WTC11 (cell line): Measurements from ENCODE around the gene B4GALT4.

Experiments
- CBFB ChIP-seq: sonication (generic); formaldehyde crosslinking; IDR thresholded peaks from 2 replicates; pipeline ENCODE4 v1.8.1; 2022; ENCODE audit warnings: mild to moderate bottlenecking, low read depth, missing genetic modification reagents
- ZBTB21 ChIP-seq: sonication (generic); formaldehyde crosslinking; IDR thresholded peaks from 2 replicates; pipeline ENCODE4 v1.8.1; 2023; ENCODE audit warnings: mild to moderate bottlenecking, missing genetic modification reagents, borderline replicate concordance
- ZBTB43 ChIP-seq: sonication (generic); formaldehyde crosslinking; IDR thresholded peaks from 2 replicates; pipeline ENCODE4 v1.8.1; 2023; ENCODE audit warnings: mild to moderate bottlenecking, missing genetic modification reagents

DNA sequence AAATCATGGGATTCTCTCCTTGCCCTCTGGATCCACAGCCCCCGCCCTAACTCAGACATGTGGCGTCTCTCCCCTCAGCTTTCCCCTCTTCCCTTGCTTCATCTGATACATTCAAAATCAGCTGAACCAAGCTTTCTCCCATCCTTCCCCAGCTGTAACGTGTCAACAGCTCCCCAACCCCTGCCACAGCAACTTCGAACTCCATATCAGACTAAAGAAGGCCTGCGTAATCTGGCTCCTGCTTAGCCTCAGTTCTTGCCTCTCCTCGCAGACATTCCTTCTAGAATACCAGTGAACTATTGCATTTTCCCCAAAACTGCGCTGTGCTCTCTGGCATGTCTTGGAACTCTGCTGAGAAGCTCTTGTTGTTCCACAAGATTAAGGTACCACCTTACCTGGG, 18.3 kb downstream of the B4GALT4 start:
- TF ChIP-seq ZBTB43 (no peak), ZBTB21 (CRISPR knock-in tag) (no peak), CBFB (CRISPR knock-in tag) (no peak)
